CD4-positive, alpha-beta T cell treated with Interleukin-4 for 1 hour (primary cell): Measurements from ENCODE around the gene RTP3.

Experiments
- DNase-seq, 2 donors: peaks; one replicate each; pipeline ENCODE4 v3.0.0-alpha.2; 2020 to 2022

Gene RTP3

GRCh38 chr3:46469680-46470357, 28.0 kb upstream of the RTP3 start:
- no peak for DNase-seq

GRCh38 chr3:46470831-46471230, 26.9 kb upstream of the RTP3 start:
- DNase-seq: no peak

- no peak for DNase-seq
Observed at GRCh38 chr3:46471371-46471914, 26.3 kb upstream of the RTP3 start.

GRCh38 chr3:46472736-46473135, 25.0 kb upstream of the RTP3 start:
- DNase-seq: no peak

GRCh38 chr3:46477145-46477544, 20.6 kb upstream of the RTP3 start:
- no peak for DNase-seq

DNA sequence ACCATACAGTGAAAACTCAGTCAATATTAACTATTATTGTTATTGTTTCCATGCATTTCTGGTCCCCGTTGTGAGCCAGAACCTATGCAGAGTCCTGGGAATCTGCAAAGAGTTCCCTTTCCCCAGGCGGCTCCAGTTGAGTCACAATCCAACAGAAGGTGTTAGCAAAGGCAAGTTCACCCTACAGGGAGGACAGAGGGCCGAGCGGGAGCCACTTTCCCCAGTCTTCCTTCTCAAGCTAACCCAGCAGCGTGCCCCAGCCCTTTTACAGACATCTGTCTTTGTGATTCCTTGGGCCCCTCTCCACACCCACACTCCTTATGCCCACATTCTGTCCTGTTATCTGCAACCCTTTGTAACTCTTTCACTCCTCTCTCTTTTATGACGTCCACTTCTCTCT, 20.0 kb upstream of the RTP3 start:
- no peak for DNase-seq

DNA sequence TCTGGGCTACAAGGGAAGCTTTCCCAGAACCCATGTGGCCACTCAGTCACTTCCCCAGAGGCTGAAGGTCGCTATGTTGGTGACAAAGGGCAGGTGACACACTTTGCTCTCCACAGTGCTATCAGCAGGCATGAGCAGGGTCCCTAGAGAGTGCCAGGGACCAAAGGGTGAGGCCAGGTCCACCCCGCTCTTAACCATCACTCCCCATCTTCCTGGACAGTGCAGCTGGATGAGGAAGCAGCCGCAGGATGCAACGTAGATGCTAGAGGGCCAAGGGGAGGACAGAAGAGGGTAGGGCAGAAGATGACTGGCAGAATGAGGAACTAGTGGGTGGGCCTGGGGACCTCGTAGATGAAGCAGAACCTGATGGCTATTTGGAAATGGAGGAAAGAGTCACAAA, 19.4 kb upstream of the RTP3 start:
- no peak for DNase-seq

DNA sequence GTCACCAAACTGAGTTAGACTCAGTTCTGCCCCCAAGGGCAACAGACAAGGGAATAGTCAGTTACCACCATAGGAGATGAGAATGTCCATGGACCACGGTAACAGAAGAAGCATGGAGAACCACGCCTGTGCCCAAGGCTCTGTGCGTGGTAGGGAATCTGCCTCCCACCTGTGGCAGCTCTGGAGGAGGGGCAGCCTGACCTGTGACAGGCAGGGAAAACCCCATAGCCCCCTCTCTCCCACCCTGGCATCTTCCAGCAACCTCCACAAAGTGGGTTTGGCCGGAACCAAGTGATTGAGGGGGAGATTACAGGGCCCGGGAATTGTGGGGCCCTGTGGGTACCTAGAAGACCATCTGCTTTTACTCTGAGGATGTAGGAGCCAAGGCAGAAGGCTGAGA, 18.8 kb upstream of the RTP3 start:
- no peak for DNase-seq

- DNase-seq: no peak
Observed at GRCh38 chr3:46479696-46480095, 18.1 kb upstream of the RTP3 start.

DNA sequence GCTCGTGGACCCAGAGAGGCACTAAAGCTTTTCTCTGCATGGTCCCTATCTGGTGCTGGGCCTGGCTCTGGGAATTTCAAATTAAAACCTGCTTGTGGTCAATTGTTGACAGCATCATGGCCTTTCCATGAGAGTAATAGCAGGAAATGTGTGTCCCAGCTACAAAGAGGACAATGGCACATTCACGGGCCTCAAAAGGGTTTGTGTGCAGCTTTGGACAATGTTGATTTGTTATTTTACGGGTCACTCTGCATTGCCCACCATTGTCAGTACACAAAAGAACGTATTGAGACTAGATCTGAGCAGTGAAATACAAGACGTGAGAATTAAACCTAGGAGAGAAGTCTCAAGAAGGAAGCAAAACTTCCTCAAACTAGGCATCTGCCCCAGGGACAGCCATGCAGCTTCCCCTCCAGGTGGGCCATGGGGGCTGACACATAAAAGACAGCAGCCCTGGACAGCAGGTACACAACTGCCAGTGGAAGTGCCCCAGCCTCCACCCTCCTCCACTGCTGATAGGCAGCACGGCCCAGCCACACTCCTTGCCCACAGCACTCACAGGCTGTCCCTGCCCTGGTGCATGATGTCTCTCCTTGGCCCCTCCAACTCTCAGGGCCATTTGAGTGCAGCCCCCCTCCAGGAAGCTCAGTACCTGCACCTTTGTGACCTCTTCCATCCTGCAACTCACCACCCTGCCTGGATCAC, 17.1 kb upstream of the RTP3 start:
- DNase-seq: no peak

- DNase-seq: no peak
Observed at GRCh38 chr3:46481636-46482035, 16.1 kb upstream of the RTP3 start.

DNA sequence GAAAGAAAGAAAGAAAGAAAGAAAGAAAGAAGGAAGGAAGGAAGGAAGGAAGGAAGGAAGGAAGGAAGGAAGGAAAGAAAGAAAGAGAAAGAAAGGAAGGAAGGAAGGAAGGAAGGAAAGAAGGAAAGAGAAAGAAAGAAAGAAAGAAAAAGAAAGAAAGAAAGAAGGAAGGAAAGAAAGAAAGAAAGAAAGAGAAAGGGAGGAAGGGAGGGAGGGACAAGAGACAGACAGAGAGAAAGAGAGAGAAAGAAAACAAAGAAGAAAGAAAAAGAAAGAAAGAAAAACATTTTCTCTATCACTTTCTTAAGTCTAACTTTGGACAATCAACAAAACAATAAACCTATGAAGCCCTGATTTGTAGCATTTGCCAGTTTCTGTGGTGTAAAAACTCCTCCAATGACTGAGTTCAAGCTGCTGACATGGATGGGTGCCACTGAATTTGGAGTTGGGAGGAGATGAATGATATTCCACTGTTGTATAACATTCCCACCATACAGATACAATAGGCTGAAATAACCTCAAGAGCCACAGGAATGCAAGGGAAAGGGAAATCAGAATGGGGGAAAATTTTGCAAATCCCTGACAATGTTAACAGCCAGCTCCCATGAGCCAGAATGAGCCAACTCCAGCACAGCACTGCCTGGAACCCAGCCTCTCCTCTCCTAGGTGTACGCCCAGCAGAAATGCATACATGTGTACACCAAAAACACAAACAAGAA, 15.0 kb upstream of the RTP3 start:
- no peak for DNase-seq

- DNase-seq: no peak
Observed at GRCh38 chr3:46483825-46484224, 14.0 kb upstream of the RTP3 start.

- no peak for DNase-seq
Observed at GRCh38 chr3:46484388-46484787, 13.4 kb upstream of the RTP3 start.

DNA sequence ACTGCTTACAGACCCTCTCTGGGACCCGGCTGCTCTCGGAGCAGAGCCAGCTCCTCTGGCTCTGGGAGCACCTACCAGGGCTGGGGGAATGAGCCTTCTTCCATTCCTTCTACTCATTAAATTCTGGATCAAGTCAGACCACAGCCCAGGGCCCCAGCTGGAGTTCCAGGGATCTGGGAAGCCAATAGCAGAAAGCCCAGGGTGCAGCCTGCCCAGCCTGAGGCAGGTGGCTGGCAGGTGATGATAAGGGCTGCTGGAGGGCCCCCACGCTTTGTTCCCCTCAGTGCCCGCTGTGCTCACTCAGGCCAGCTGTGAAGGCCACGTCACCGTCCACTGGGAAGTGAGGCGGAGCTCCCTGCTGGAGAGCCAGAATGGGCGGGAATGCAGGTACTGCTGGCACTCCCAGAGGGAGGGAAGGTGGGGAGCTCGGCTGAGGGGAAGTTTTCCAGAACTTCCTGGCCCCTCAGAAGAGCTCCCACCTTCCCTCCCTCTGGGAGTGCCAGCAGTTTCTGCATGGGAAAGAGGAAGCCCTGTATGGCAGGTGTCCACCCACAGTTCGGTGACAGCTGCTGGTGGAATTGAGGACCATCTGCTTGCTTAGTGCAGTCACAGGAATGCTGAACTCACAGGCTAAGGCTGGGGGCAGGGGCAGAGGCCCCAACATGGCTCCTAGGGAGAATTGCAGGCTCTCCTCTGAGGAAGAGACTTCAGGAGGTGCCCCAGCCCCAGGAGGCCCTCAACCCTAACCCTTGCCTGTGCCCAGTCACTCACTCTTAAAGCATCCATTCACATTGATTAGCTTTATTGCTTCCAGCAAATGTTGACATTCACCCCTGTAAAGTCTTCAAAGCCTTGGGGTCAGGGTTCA, 12.6 kb upstream of the RTP3 start:
- DNase-seq: no peak

DNA sequence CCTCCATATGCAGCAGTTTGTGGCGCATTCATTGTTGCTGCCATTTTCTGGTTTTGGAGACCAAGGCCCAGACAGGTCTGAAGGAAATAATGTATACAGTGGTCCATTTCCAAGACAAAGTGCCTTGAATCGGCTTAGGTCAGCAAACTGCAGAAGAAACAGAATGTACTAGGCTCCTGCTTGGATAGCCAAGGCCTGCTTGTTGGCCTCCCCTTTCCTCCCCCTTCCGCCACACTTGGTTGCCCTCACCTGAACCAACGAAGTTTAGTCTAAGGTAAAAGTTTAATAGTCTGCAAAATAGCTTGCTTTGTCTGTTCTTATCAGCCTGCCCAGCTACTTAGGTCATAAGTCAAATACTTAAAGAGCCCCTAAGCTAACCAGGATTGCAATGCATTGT, 12.0 kb upstream of the RTP3 start:
- no peak for DNase-seq

- DNase-seq: peak; percentile 90 to 91
Observed at GRCh38 chr3:46488735-46489361, 8.9 kb upstream of the RTP3 start.

DNA sequence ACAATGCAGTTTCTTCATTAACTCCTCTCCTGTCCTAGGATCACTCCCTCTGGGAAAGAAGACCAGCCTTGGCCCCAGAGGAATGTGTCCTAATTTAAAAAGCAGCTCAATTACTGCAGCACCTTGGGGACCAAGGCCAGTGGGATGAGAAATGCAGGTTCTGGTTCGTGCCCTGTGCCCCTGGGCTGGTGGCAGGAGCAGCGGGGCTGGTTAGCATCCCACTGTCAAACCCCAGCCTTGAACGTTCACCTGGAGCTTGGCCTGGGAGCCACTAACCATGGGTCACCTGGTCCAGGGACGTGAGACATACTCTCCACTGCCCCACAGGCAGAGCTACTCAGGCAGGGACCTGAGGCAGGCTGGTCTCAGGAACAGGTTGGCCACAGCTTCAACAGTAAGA, 8.4 kb upstream of the RTP3 start:
- DNase-seq: no peak

GRCh38 chr3:46489875-46490274, 7.9 kb upstream of the RTP3 start:
- DNase-seq: no peak

DNA sequence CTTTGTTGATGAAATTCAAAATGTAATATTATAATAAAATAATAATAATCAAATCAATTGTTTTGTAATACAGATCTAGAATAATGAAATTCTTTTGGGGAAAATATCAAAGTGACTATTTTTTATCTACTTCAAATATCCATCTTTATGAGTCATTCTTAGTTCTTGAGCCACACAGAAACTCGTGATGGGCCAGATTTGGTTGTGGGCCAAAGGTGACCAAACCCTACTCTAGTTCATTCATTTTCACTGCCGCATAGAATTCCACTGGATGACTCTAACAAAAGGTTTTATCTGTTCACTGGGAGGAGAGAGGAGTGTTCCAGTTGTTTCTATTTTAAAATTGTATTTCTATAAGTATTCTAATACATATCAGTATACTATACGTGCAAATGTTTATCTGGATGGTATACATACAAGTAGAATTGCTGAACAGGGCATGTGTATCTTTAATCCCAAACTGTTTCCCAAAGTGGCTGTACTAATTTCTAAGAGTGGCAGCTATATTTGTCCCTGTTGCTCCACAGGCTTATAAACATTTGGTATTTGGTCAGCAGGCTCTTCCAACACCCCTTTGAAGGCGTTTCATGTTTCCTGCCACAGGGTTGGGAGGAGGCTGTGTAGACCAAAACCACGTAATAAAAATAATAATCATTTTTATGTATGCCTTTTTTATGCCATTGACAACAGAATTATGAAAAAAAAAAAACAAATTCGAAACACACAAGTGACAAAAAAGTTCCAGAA, 7.3 kb upstream of the RTP3 start:
- DNase-seq: no peak
